Endothelial cell of umbilical vein (primary cell): ENCODE data around the gene CACNB1. TPM values are rescaled to one million over a fixed set of nuclear protein-coding genes. Genes with fewer than 3 reads are reported as not detected.

Source experiments
- BruUV-seq: library from RNA; stranded (reverse); fragments of 400-500 nt; replicated peaks from 2 replicates; lab custom pipeline; 2021; lab: Mats Ljungman, UMichigan
- CTCF ChIA-PET: fragments of 300-600, 350-600 bp; sonication (Branson Sonifier 250); formaldehyde crosslinking; loops from one replicate; lab custom pipeline; 2021; ENCODE audit warnings: antibody characterized with exemption, inconsistent platforms; lab: Charles Lee
- POLR2A ChIA-PET: fragments of 300-600, 350-600 bp; sonication (Branson Sonifier 250); formaldehyde crosslinking; loops from one replicate; lab custom pipeline; 2021; ENCODE audit warnings: antibody characterized with exemption, inconsistent platforms; lab: Charles Lee
- DNase-seq: peaks from one replicate; pipeline ENCODE4 v3.0.0-alpha.2; 2011; ENCODE audit warnings: low read depth, low spot score
- FAIRE-seq: peaks from 2 replicates; lab custom pipeline; 2011; peaks lifted over from hg19 to GRCh38; lab: Jason Lieb, UNC
- H2AFZ ChIP-seq: 2 replicates; pipeline ENCODE4 v1.6.0; 2012; ENCODE audit warnings: low read depth, low read length, control low read depth, inconsistent platforms
- H3K27ac ChIP-seq: 2 replicates; pipeline ENCODE4 v1.5.1; 2011; ENCODE audit warnings: low read depth, mild to moderate bottlenecking, control low read depth, low read length, moderate library complexity; ENCODE audit not compliant: insufficient read depth
- H3K27me3 ChIP-seq, 2 experiments: 2 replicates each; pipeline versions ENCODE4 v1.6.0 to v1.6.1; 2011; ENCODE audit warnings: low read length in 2 of 2, mixed read lengths in 1 of 2; ENCODE audit not compliant: control insufficient read depth in 2 of 2, insufficient read depth in 2 of 2
- H3K36me3 ChIP-seq, 2 experiments: 2 replicates in 1 of 2; 3 replicates in 1 of 2; pipeline ENCODE4 v1.5.1; 2011; ENCODE audit warnings: low read length in 2 of 2, mild to moderate bottlenecking in 1 of 2, moderate library complexity in 1 of 2; ENCODE audit not compliant: control insufficient read depth in 2 of 2, insufficient read depth in 2 of 2; ENCODE audit errors: extremely low read depth in 1 of 2
- H3K4me1 ChIP-seq: 3 replicates; pipeline ENCODE4 v1.5.1; 2011; ENCODE audit warnings: mild to moderate bottlenecking, low read length; ENCODE audit not compliant: control insufficient read depth, insufficient read depth; ENCODE audit errors: extremely low read depth
- H3K4me2 ChIP-seq: 2 replicates; pipeline ENCODE4 v1.6.1; 2011; ENCODE audit warnings: low read length, control low read depth, mixed read lengths; ENCODE audit not compliant: insufficient read depth
- H3K4me3 ChIP-seq, 3 experiments: fragments of 200-600 bp in 1 of 3; sonication (generic), shearing (Covaris generic) in 1 of 3; replicated peaks in 1 of 3; 2 replicates each; pipeline ENCODE4 v1.5.1; 2011 to 2016; ENCODE audit warnings: control low read depth in 3 of 3, low read length in 3 of 3, mild to moderate bottlenecking in 2 of 3, inconsistent platforms in 1 of 3, low read depth in 1 of 3, moderate library complexity in 1 of 3; ENCODE audit not compliant: insufficient read depth in 1 of 3
- H3K79me2 ChIP-seq: 2 replicates; pipeline ENCODE4 v1.6.0; 2012; ENCODE audit warnings: low read length, inconsistent platforms; ENCODE audit not compliant: control insufficient read depth, insufficient read depth
- H3K9ac ChIP-seq: replicated peaks from 2 replicates; pipeline ENCODE3; 2011; ENCODE audit warnings: low read length, control low read depth; ENCODE audit not compliant: insufficient read depth; ENCODE audit errors: extremely low read depth
- H3K9me1 ChIP-seq: replicated peaks from 3 replicates; pipeline ENCODE4 v1.6.0; 2011; ENCODE audit warnings: mild to moderate bottlenecking, low read length; ENCODE audit not compliant: control insufficient read depth, insufficient read depth; ENCODE audit errors: extremely low read depth
- H3K9me3 ChIP-seq: replicated peaks from 2 replicates; pipeline ENCODE4 v1.5.1; 2012; ENCODE audit warnings: low read length, inconsistent platforms; ENCODE audit not compliant: control insufficient read depth, insufficient read depth
- H4K20me1 ChIP-seq: replicated peaks from 2 replicates; pipeline ENCODE3; 2011; ENCODE audit warnings: mild to moderate bottlenecking, low read length; ENCODE audit not compliant: control insufficient read depth, insufficient read depth; ENCODE audit errors: extremely low read depth
- CTCF ChIP-seq, 2 donors: IDR thresholded peaks; 1 replicate in 1 of 2; 2 replicates in 1 of 2; pipeline ENCODE4 v1.5.1; 2011; ENCODE audit warnings: low read length in 2 of 2, mild to moderate bottlenecking in 2 of 2, moderate library complexity in 2 of 2, control low read depth in 1 of 2, inconsistent platforms in 1 of 2, low read depth in 1 of 2; ENCODE audit not compliant: insufficient read depth in 1 of 2; ENCODE audit errors: extremely low read depth in 1 of 2
- EZH2 ChIP-seq: IDR thresholded peaks from 2 replicates; pipeline ENCODE4 v1.6.1; 2012; ENCODE audit warnings: borderline replicate concordance, low read depth, mild to moderate bottlenecking, moderate library complexity, low read length, inconsistent platforms; ENCODE audit not compliant: severe bottlenecking
- FOS ChIP-seq: IDR thresholded peaks from 2 replicates; pipeline ENCODE4 v1.6.1; 2011; ENCODE audit warnings: mild to moderate bottlenecking, low read length, moderate library complexity, borderline replicate concordance; ENCODE audit not compliant: insufficient read depth
- GATA2 ChIP-seq: IDR thresholded peaks from 2 replicates; pipeline ENCODE4 v1.7.0; 2011; ENCODE audit warnings: low read depth, mild to moderate bottlenecking, moderate library complexity, mixed read lengths, low read length; ENCODE audit not compliant: insufficient read length, insufficient read depth
- JUN ChIP-seq: IDR thresholded peaks from 2 replicates; pipeline ENCODE4 v1.6.1; 2011; ENCODE audit warnings: borderline replicate concordance, low read depth; ENCODE audit not compliant: insufficient read length, insufficient read depth
- MAX ChIP-seq: IDR thresholded peaks from 2 replicates; pipeline ENCODE4 v1.6.1; 2011; ENCODE audit not compliant: insufficient read depth, insufficient read length
- MYC ChIP-seq: IDR thresholded peaks from one replicate; pipeline ENCODE4 v1.6.1; 2011; ENCODE audit warnings: mild to moderate bottlenecking, low read depth, low read length
- POLR2A ChIP-seq: IDR thresholded peaks from 2 replicates; pipeline ENCODE4 v1.6.1; 2012; ENCODE audit warnings: low read depth, mild to moderate bottlenecking, control low read depth, low read length
- POLR2AphosphoS5 ChIP-seq: IDR thresholded peaks from 2 replicates; pipeline ENCODE4 v1.6.1; 2012; ENCODE audit warnings: low read depth, mild to moderate bottlenecking, control low read depth, low read length, moderate library complexity; ENCODE audit not compliant: insufficient read depth
- dilution Hi-C: fragments of 300-500 bp; cut with MboI; formaldehyde crosslinking; loops from one replicate; pipeline ENCODE4 v1.15.0; 2019; ENCODE audit warnings: low sequenced_read_pairs; ENCODE audit not compliant: extremely low pct_ligation_motif_present
- intact Hi-C: fragments of 100-400 bp; cut with micrococcal nuclease; formaldehyde crosslinking; loops from one replicate; pipeline ENCODE4 v1.10.0; 2022
- polyA plus RNA-seq, 4 experiments: library from polyadenylated mRNA; depleted of rRNA in 3 of 4; stranded (reverse) in 3 of 4; unstranded in 1 of 4; fragments of >200 nt; gene quantifications; 2 replicates each; pipeline versions ENCODE4 v1.2.1 to v1.2.3, GENCODE V29; 2011 to 2012; ENCODE audit warnings: missing spikeins in 1 of 4
- total RNA-seq: library from RNA; stranded (reverse); gene quantifications from 2 replicates; pipeline ENCODE4 v1.2.3, GENCODE V29; 2021

Gene CACNB1
- total and polyA plus RNA-seq, 2 donors (not counting 3 experiments of a cell fraction or from before 2014, with no cell fraction given): 4.7 to 12.3 TPM

GRCh38 chr17:39222151-39222550, 24.7 kb upstream of the CACNB1 start:
- intact Hi-C loops (no loop called here), dilution Hi-C loops (no loop called here)
- Histone ChIP-seq H3K4me3 (no peak overlapping the region), H2AFZ (no peak overlapping the region), H3K79me2 (no peaks in the 10 kb centered on the region), H4K20me1 (no peaks in the 10 kb centered on the region), H3K27ac (no peak overlapping the region), H3K4me2 (no peak overlapping the region), H3K36me3 (no peaks in the 10 kb centered on the region), H3K9me3 (no peaks in the 10 kb centered on the region), H3K9me1 (no peaks in the 10 kb centered on the region), H3K9ac (no peak overlapping the region), H3K4me1 (peaks cover 9% of the 10 kb centered on the region), H3K27me3 (peaks cover 39 to 44% of the 10 kb centered on the region in 2 experiments)
- ChIA-PET POLR2A (no interaction called here), CTCF (interaction anchor here (3.8 kb wide), 1 partner anchor 10 kb away, joined by 15 read pairs; no protein-coding TSS in a partner anchor)
- TF ChIP-seq EZH2 (no peak), FOS (no peak), CTCF (IDR thresholded peaks at IDR 0.05; ENCODE audit: extremely low read depth in 1 of 2, insufficient read depth in 1 of 2, low read depth in 1 of 2, low read length in 2 of 2) (no peak), MYC (no peak), POLR2A (no peak), JUN (no peak), MAX (no peak), GATA2 (no peak), POLR2AphosphoS5 (no peak)
- no peak for DNase-seq
- BruUV-seq: no TSS peak
- FAIRE-seq: no peak
